Measurements from ENCODE around the gene NOL9. TPM values are rescaled to one million over a fixed set of nuclear protein-coding genes. Genes with fewer than 3 reads are reported as not detected.

Gene NOL9
- total and polyA plus RNA-seq, 2 of the 13 experiments (the other 11 are each of a cell fraction or from before 2014, with no cell fraction given) = 18.0 to 24.7 TPM

DNA sequence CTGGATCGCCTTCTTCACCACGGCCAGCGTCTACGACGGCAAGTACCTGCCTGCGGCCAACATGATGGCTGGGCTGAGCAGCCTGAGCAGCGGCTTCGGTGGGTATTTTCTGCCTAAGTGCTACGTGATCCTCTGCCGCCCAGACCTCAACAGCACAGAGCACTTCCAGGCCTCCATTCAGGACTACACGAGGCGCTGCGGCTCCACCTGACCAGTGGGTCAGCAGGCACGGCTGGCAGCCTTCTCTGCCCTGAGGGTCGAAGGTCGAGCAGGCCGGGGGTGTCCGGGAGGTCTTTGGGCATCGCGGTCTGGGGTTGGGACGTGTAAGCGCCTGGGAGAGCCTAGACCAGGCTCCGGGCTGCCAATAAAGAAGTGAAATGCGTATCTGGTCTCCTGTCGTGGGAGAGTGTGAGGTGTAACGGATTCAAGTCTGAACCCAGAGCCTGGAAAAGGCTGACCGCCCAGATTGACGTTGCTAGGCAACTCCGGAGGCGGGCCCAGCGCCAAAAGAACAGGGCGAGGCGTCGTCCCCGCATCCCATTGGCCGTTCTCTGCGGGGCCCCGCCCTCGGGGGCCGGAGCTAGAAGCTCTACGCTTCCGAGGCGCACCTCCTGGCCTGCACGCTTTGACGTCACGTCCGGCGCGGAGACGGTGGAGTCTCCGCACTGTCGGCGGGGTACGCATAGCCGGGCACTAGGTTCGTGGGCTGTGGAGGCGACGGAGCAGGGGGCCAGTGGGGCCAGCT, 25.2 kb upstream of the NOL9 start, which contains the start of gene ZBTB48 (continued):
- TF ChIP-seq SPEN (CRISPR knock-in tag; IDR thresholded peaks at IDR 0.05; ENCODE audit: low read depth) = peak; percentile 73; the same call in 1 of the 2 replicates
- TF ChIP-seq ATF3 (CRISPR knock-in tag; IDR thresholded peaks at IDR 0.05) = no peak
- no peak for TF ChIP-seq CAMTA2 (CRISPR knock-in tag; IDR thresholded peaks at IDR 0.05; ENCODE audit: borderline replicate concordance)
- TF ChIP-seq TARDBP (CRISPR knock-in tag; IDR thresholded peaks at IDR 0.05) = no peak
- 0 out of 2 replicates have a peak, but pooled peaks have one; percentile 41 for TF ChIP-seq HES4 (CRISPR knock-in tag; IDR thresholded peaks at IDR 0.05; ENCODE audit: borderline replicate concordance)
- TF ChIP-seq SNAPC2 (CRISPR knock-in tag; IDR thresholded peaks at IDR 0.05) = no peak
- no peak for TF ChIP-seq GTF2F1 (IDR thresholded peaks at IDR 0.05; ENCODE audit: low read length)
- TF ChIP-seq ZNF7 (CRISPR knock-in tag; IDR thresholded peaks at IDR 0.05) = no peak
- no peak for TF ChIP-seq FOSL1 (CRISPR knock-in tag; IDR thresholded peaks at IDR 0.05; ENCODE audit: borderline replicate concordance)
- peak; percentile 88 for TF ChIP-seq GATAD1 (CRISPR knock-in tag; IDR thresholded peaks at IDR 0.05)
- TF ChIP-seq RFXANK (CRISPR knock-in tag; IDR thresholded peaks at IDR 0.05) = no peak
- no peak for TF ChIP-seq ERF (CRISPR knock-in tag; IDR thresholded peaks at IDR 0.05)
- peak; percentile 16; the same call in 1 of the 2 replicates for TF ChIP-seq HCFC1 (IDR thresholded peaks at IDR 0.05; ENCODE audit: low read depth, low read length)
- TF ChIP-seq CBX5 (CRISPR knock-in tag; IDR thresholded peaks at IDR 0.05; ENCODE audit: borderline replicate concordance) = 0 out of 2 replicates have a peak, but pooled peaks have one; percentile 43
- TF ChIP-seq GABPB1 (CRISPR knock-in tag; IDR thresholded peaks at IDR 0.05) = peak; percentile 97
- no peak for TF ChIP-seq ZNF577 (CRISPR knock-in tag; IDR thresholded peaks at IDR 0.05; ENCODE audit: borderline replicate concordance, low read depth)
- 0 out of 2 replicates have a peak, but pooled peaks have one; percentile 42 for TF ChIP-seq ZNF773 (CRISPR knock-in tag; IDR thresholded peaks at IDR 0.05; ENCODE audit: borderline replicate concordance)
- no peak for TF ChIP-seq ZBTB49 (CRISPR knock-in tag; IDR thresholded peaks at IDR 0.05; ENCODE audit: borderline replicate concordance)
- TF ChIP-seq SCMH1 (CRISPR knock-in tag; IDR thresholded peaks at IDR 0.05; ENCODE audit: borderline replicate concordance) = no peak
- TF ChIP-seq, protein P1, sequence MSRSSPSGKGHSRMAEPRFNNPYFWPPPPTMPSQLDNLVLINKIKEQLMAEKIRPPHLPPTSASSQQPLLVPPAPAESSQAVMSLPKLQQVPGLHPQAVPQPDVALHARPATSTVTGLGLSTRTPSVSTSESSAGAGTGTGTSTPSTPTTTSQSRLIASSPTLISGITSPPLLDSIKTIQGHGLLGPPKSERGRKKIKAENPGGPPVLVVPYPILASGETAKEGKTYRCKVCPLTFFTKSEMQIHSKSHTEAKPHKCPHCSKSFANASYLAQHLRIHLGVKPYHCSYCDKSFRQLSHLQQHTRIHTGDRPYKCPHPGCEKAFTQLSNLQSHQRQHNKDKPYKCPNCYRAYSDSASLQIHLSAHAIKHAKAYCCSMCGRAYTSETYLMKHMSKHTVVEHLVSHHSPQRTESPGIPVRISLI (CRISPR knock-in tag; IDR thresholded peaks at IDR 0.05; ENCODE audit: borderline replicate concordance) = peak; percentile 59
- peak; percentile 63; the same call in 1 of the 2 replicates for TF ChIP-seq MAZ (IDR thresholded peaks at IDR 0.05; ENCODE audit: borderline replicate concordance, low read depth, low read length)
- peak; percentile 65; the same call in 1 of the 2 replicates for TF ChIP-seq MAZ (CRISPR knock-in tag; IDR thresholded peaks at IDR 0.05; ENCODE audit: low read depth)
- no peak for TF ChIP-seq ZNF660 (CRISPR knock-in tag; IDR thresholded peaks at IDR 0.05; ENCODE audit: borderline replicate concordance, low read depth)
- no peak; the same call in 1 of the 2 replicates for TF ChIP-seq ZNF121 (CRISPR knock-in tag; IDR thresholded peaks at IDR 0.05)
- no peak for TF ChIP-seq ZNF792 (CRISPR knock-in tag; IDR thresholded peaks at IDR 0.05)
